Bronchial epithelial cell (primary cell): ENCODE data around the gene QRFPR. TPM values are rescaled to one million over a fixed set of nuclear protein-coding genes. Genes with fewer than 3 reads are reported as not detected.

Experiments used
- total RNA-seq: library from RNA; depleted of rRNA; stranded (reverse); fragments of >200 nt; gene quantifications from 2 replicates; pipeline ENCODE4 v1.2.1, GENCODE V29; 2014

QRFPR gene
- total RNA-seq, 1 donor from 2014 or later = not detected

Other genes with a start within 250 kb of the QRFPR start
- gene TNIP3, start 216.7 kb downstream of the QRFPR start, total RNA-seq = not detected in 2 replicates